GM12878 (cell line): ENCODE results near the gene DDX54. TPM values are rescaled to one million over a fixed set of nuclear protein-coding genes. Genes with fewer than 3 reads are reported as not detected.
A peak's percentile ranks its signal among the peaks of the same experiment; 100 is the strongest.

ENCODE experiments used
- ATAC-seq: fragments of 200-7000 bp; cut with Tn5 transposase; 3 replicates; pipeline ENCODE4 v1.9.1; 2020; ENCODE audit warnings: mild to moderate bottlenecking, moderate library complexity
- BruUV-seq: library from RNA; stranded (reverse); fragments of 400-500 nt; replicated peaks from 2 replicates; lab custom pipeline; 2021; lab: Mats Ljungman, UMichigan
- CTCF ChIA-PET: fragments of 300-600 bp; sonication (Branson Sonifier 250); formaldehyde crosslinking; extraction: SDS; loops from one replicate; lab custom pipeline; 2021; ENCODE audit warnings: inconsistent platforms; lab: Yijun Ruan, JAX
- POLR2A ChIA-PET: fragments of 350-600 bp; formaldehyde crosslinking; extraction: SDS; loops from one replicate; lab custom pipeline; 2021; ENCODE audit warnings: inconsistent platforms; lab: Charles Lee
- RAD21 ChIA-PET: fragments of 300-600 bp; sonication (Branson Sonifier 250); formaldehyde crosslinking; loops from one replicate; lab custom pipeline; 2023; ENCODE audit warnings: antibody characterized with exemption; ENCODE audit not compliant: unreplicated experiment; lab: Charles Lee
- SMC1A ChIA-PET: fragments of 300-600 bp; sonication (Branson Sonifier 250); formaldehyde crosslinking; loops from one replicate; lab custom pipeline; 2023; ENCODE audit not compliant: unreplicated experiment, uncharacterized antibody; lab: Charles Lee
- DNase-seq: peaks from one replicate; pipeline ENCODE4 v3.0.0-alpha.2; 2011; ENCODE audit warnings: low read depth, low spot score
- FAIRE-seq: peaks from 3 replicates; lab custom pipeline; 2011; peaks lifted over from hg19 to GRCh38; lab: Jason Lieb, UNC
- H2AFZ ChIP-seq: 2 replicates; pipeline ENCODE4 v1.6.0; 2011; ENCODE audit warnings: low read depth, low read length, control low read depth; ENCODE audit not compliant: control insufficient read depth
- H3K27ac ChIP-seq: 2 replicates; pipeline ENCODE4 v1.5.1; 2011; ENCODE audit warnings: control low read depth; ENCODE audit not compliant: control insufficient read depth, insufficient read depth
- H3K27me3 ChIP-seq, 2 experiments: replicated peaks in 1 of 2; 2 replicates each; pipeline versions ENCODE4 v1.6.0 to v1.6.1; 2011; ENCODE audit warnings: low read length in 1 of 2; ENCODE audit not compliant: control insufficient read depth in 2 of 2, insufficient read depth in 2 of 2
- H3K36me3 ChIP-seq, 2 experiments: 2 replicates each; pipeline ENCODE4 v1.5.1; 2011; ENCODE audit warnings: low read length in 1 of 2; ENCODE audit not compliant: control insufficient read depth in 2 of 2, insufficient read depth in 2 of 2
- H3K4me1 ChIP-seq: 2 replicates; pipeline ENCODE4 v1.6.1; 2011; ENCODE audit warnings: mild to moderate bottlenecking, low read length, moderate library complexity, mixed read lengths; ENCODE audit not compliant: control insufficient read depth, insufficient read depth
- H3K4me2 ChIP-seq: 2 replicates; pipeline ENCODE4 v1.6.0; 2011; ENCODE audit warnings: control low read depth; ENCODE audit not compliant: control insufficient read depth, insufficient read depth
- H3K4me3 ChIP-seq: fragments of 200-600 bp; sonication (generic); 2 replicates; pipeline ENCODE4 v1.5.1; 2016
- H3K79me2 ChIP-seq: 2 replicates; pipeline ENCODE4 v1.6.0; 2011; ENCODE audit warnings: low read length; ENCODE audit not compliant: control insufficient read depth, insufficient read depth
- H3K9ac ChIP-seq: 2 replicates; pipeline ENCODE4 v1.8.0; 2011; ENCODE audit warnings: low read length, control low read depth, mixed read lengths; ENCODE audit not compliant: control insufficient read depth, insufficient read depth
- H3K9me3 ChIP-seq: replicated peaks from 3 replicates; pipeline ENCODE4 v1.5.1; 2011; ENCODE audit warnings: mild to moderate bottlenecking, low read length; ENCODE audit not compliant: control insufficient read depth, insufficient read depth
- H4K20me1 ChIP-seq: 2 replicates; pipeline ENCODE4 v1.6.0; 2011; ENCODE audit not compliant: control insufficient read depth, insufficient read depth
- ATF7 ChIP-seq: fragments of 450-650 bp; IDR thresholded peaks from 2 replicates; pipeline ENCODE4 v1.6.1; 2016; ENCODE audit warnings: low read depth, mild to moderate bottlenecking
- BHLHE40 ChIP-seq, 2 experiments: fragments of 450-650 bp in 1 of 2; IDR thresholded peaks; 2 replicates each; pipeline ENCODE4 v1.6.1; 2011 to 2017; ENCODE audit warnings: low read depth in 2 of 2, borderline replicate concordance in 1 of 2, improper control_type of control experiment in 1 of 2, low read length in 1 of 2, mild to moderate bottlenecking in 1 of 2
- ETV6 ChIP-seq, 2 experiments: fragments of 450-650 bp in 1 of 2; IDR thresholded peaks in 1 of 2; conservative IDR thresholded peaks in 1 of 2; 2 replicates each; pipeline ENCODE4 v1.6.1; 2014; ENCODE audit warnings: antibody characterized with exemption in 1 of 2, borderline replicate concordance in 1 of 2, low read depth in 1 of 2, mild to moderate bottlenecking in 1 of 2, moderate library complexity in 1 of 2
- MXI1 ChIP-seq: fragments of 150-350 bp; IDR thresholded peaks from 2 replicates; pipeline ENCODE4 v1.6.1; 2011; ENCODE audit warnings: low read depth, mild to moderate bottlenecking, inconsistent platforms, low read length, improper control_type of control experiment
- NBN ChIP-seq: fragments of 450-650 bp; IDR thresholded peaks from 2 replicates; pipeline ENCODE4 v1.6.1; 2016
- RAD21 ChIP-seq: IDR thresholded peaks from 2 replicates; pipeline ENCODE4 v1.6.1; 2011; ENCODE audit warnings: mild to moderate bottlenecking, low read depth, low read length, moderate library complexity; ENCODE audit not compliant: insufficient read depth
- RAD51 ChIP-seq: fragments of 450-650 bp; IDR thresholded peaks from 2 replicates; pipeline ENCODE4 v1.6.1; 2016; ENCODE audit warnings: moderate library complexity, mild to moderate bottlenecking, inconsistent platforms
- SMC3 ChIP-seq: IDR thresholded peaks from 2 replicates; pipeline ENCODE4 v1.6.1; 2011; ENCODE audit warnings: low read length, improper control_type of control experiment, borderline replicate concordance
- SPI1 ChIP-seq: IDR thresholded peaks from 2 replicates; pipeline ENCODE4 v1.6.1; 2011; ENCODE audit warnings: low read depth, mild to moderate bottlenecking, low read length, moderate library complexity, borderline replicate concordance; ENCODE audit not compliant: insufficient read depth
- ZSCAN29 ChIP-seq: fragments of 450-650 bp; IDR thresholded peaks from 2 replicates; pipeline ENCODE4 v1.6.1; 2017; ENCODE audit warnings: mild to moderate bottlenecking, moderate library complexity
- WGBS: methylation state at CpG from one replicate; pipeline ENCODE4 v1.1.6; 2016; ENCODE audit warnings: low lambda C conversion rate; ENCODE audit not compliant: insufficient replicate concordance, insufficient coverage; ENCODE audit errors: missing lambda C conversion rate; 5-methylcytosine and 5-hydroxymethylcytosine counted together
- in situ Hi-C: fragments of 300-500 bp; cut with MboI; formaldehyde crosslinking; loops from 9 replicates; pipeline ENCODE4 v1.14.3; 2018; ENCODE audit warnings: mixed read lengths
- intact Hi-C: fragments of 100-400 bp; cut with micrococcal nuclease; formaldehyde crosslinking; loops from one replicate; pipeline ENCODE4 v1.14.2; 2022; ENCODE audit not compliant: unreplicated experiment
- polyA plus RNA-seq, 11 experiments: library from polyadenylated mRNA; depleted of rRNA in 4 of 11; unstranded in 6 of 11; stranded (reverse) in 5 of 11; fragments of >200 nt; fragmentation: Nextera tagmentation in 4 of 11; fragmentation: Illumina TruSeq in 1 of 11; extraction: Ambion mirVana in 4 of 11; extraction: Trizol in 1 of 11; gene quantifications; 1 replicate in 1 of 11; 2 replicates in 10 of 11; pipeline versions ENCODE4 v1.2.1 to v1.2.3, GENCODE V29; 2011 to 2016; ENCODE audit warnings: inconsistent platforms in 2 of 11, missing spikeins in 2 of 11, low read depth in 1 of 11
- total RNA-seq, 4 experiments: library from RNA; depleted of rRNA in 3 of 4; stranded (reverse); fragments of >200 nt in 3 of 4; fragmentation: Illumina TruSeq in 1 of 4; extraction: Trizol in 1 of 4; gene quantifications; 2 replicates each; pipeline versions ENCODE4 v1.2.1 to v1.2.3, GENCODE V29; 2013 to 2021
- TF ChIP-seq, protein P1 (sequence below): IDR thresholded peaks from 2 replicates; pipeline ENCODE4 v1.6.1; 2012; ENCODE audit warnings: improper control_type of control experiment, low read depth, low read length; ENCODE audit not compliant: insufficient replicate concordance
- TF ChIP-seq, protein P2 (sequence below): fragments of 450-650 bp; IDR thresholded peaks from 2 replicates; pipeline ENCODE4 v1.6.1; 2017; ENCODE audit warnings: mild to moderate bottlenecking, low read depth, inconsistent platforms; ENCODE audit not compliant: poor library complexity, severe bottlenecking
- TF ChIP-seq, protein P3 (sequence below): fragments of 450-650 bp; IDR thresholded peaks from 2 replicates; pipeline ENCODE4 v1.6.1; 2017; ENCODE audit warnings: low read depth, mild to moderate bottlenecking, moderate library complexity

DDX54 gene
- total and polyA plus RNA-seq, 10 of the 15 experiments (the other 5 are each of a cell fraction or from before 2014, with no cell fraction given): 1.9 to 115 (median 56.3) TPM

DNA sequence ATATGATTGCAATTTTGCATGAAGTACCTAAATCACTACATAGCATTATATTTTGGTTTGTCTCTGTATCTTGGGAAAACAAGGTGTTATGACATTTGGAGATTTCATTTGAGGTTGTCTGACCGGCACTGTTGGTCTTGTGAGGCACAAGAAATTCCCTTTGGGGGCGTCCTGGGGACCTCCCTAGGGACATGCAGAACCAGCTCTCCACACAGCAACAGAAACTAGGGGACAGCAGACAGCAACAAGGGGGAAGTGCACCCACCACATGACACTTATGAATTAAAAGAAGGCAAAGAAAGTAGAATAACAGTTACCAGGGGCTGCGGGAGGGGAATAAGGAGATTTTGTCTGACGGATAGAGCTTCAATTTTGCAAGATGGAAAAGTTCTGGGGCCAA lies 14.4 kb downstream of the DDX54 start:
- CTCF ChIA-PET: interaction anchor here (0.9 to 10.5 kb wide), 12 partner anchors 10 to 178 kb away, joined by 3 to 102 read pairs (median 8); partner anchors contain the start of gene RITA1
- Histone ChIP-seq H3K27me3 (no peaks in the 10 kb centered on the region), H3K79me2 (no peaks in the 10 kb centered on the region), H2AFZ (no peak overlapping the region), H3K4me3 (no peak overlapping the region), H3K4me2 (no peak overlapping the region), H3K27ac (no peak overlapping the region), H3K9me3 (no peaks in the 10 kb centered on the region), H3K9ac (no peak overlapping the region), H3K36me3 (peaks cover 30 to 35% of the 10 kb centered on the region in 2 experiments), H4K20me1 (no peaks in the 10 kb centered on the region), H3K4me1 (peaks cover 19% of the 10 kb centered on the region)
- POLR2A ChIA-PET: no interaction called here
- RAD21 ChIA-PET: interaction anchor here (1.0 to 1.7 kb wide), 5 partner anchors 14 to 119 kb away, joined by 3 to 4 read pairs (median 4); no protein-coding TSS in a partner anchor
- SMC1A ChIA-PET: interaction anchor here (0.7 to 6.8 kb wide), 8 partner anchors 9 to 121 kb away, joined by 3 to 66 read pairs (median 4); partner anchors contain the start of genes DDX54 and RITA1
- BruUV-seq: no TSS peak
- 31% methylated on average over 4 of the region's 4 CpGs for WGBS
- intact Hi-C loops: loop anchor here (5.0 kb wide), 2 partner anchors 179 to 269 kb away; no protein-coding TSS in a partner anchor
- in situ Hi-C loops: no loop called here
- FAIRE-seq (no peak), DNase-seq (no peak), ATAC-seq (peak; percentile 5; the same call in 1 of the 3 replicates)
- TF ChIP-seq, protein P1, sequence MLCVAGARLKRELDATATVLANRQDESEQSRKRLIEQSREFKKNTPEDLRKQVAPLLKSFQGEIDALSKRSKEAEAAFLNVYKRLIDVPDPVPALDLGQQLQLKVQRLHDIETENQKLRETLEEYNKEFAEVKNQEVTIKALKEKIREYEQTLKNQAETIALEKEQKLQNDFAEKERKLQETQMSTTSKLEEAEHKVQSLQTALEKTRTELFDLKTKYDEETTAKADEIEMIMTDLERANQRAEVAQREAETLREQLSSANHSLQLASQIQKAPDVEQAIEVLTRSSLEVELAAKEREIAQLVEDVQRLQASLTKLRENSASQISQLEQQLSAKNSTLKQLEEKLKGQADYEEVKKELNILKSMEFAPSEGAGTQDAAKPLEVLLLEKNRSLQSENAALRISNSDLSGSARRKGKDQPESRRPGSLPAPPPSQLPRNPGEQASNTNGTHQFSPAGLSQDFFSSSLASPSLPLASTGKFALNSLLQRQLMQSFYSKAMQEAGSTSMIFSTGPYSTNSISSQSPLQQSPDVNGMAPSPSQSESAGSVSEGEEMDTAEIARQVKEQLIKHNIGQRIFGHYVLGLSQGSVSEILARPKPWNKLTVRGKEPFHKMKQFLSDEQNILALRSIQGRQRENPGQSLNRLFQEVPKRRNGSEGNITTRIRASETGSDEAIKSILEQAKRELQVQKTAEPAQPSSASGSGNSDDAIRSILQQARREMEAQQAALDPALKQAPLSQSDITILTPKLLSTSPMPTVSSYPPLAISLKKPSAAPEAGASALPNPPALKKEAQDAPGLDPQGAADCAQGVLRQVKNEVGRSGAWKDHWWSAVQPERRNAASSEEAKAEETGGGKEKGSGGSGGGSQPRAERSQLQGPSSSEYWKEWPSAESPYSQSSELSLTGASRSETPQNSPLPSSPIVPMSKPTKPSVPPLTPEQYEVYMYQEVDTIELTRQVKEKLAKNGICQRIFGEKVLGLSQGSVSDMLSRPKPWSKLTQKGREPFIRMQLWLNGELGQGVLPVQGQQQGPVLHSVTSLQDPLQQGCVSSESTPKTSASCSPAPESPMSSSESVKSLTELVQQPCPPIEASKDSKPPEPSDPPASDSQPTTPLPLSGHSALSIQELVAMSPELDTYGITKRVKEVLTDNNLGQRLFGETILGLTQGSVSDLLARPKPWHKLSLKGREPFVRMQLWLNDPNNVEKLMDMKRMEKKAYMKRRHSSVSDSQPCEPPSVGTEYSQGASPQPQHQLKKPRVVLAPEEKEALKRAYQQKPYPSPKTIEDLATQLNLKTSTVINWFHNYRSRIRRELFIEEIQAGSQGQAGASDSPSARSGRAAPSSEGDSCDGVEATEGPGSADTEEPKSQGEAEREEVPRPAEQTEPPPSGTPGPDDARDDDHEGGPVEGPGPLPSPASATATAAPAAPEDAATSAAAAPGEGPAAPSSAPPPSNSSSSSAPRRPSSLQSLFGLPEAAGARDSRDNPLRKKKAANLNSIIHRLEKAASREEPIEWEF: peak; percentile 63
- 0 out of 2 replicates have a peak, but pooled peaks have one; percentile 29 for TF ChIP-seq NBN
- TF ChIP-seq, protein P2, sequence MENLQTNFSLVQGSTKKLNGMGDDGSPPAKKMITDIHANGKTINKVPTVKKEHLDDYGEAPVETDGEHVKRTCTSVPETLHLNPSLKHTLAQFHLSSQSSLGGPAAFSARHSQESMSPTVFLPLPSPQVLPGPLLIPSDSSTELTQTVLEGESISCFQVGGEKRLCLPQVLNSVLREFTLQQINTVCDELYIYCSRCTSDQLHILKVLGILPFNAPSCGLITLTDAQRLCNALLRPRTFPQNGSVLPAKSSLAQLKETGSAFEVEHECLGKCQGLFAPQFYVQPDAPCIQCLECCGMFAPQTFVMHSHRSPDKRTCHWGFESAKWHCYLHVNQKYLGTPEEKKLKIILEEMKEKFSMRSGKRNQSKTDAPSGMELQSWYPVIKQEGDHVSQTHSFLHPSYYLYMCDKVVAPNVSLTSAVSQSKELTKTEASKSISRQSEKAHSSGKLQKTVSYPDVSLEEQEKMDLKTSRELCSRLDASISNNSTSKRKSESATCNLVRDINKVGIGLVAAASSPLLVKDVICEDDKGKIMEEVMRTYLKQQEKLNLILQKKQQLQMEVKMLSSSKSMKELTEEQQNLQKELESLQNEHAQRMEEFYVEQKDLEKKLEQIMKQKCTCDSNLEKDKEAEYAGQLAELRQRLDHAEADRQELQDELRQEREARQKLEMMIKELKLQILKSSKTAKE: peak; percentile 68
- no peak for TF ChIP-seq ETV6 (conservative IDR thresholded peaks at IDR 0.05 in 1 of 2, IDR thresholded peaks at IDR 0.05 in 1 of 2; ENCODE audit: borderline replicate concordance in 1 of 2, low read depth in 1 of 2)
- no peak for TF ChIP-seq RAD21
- TF ChIP-seq MXI1: no peak; the same call in 1 of the 2 replicates
- TF ChIP-seq SPI1: peak; percentile 53; the same call in 1 of the 2 replicates
- 0 out of 2 replicates have a peak, but pooled peaks have one; percentile 32 for TF ChIP-seq RAD51
- TF ChIP-seq, protein P3, sequence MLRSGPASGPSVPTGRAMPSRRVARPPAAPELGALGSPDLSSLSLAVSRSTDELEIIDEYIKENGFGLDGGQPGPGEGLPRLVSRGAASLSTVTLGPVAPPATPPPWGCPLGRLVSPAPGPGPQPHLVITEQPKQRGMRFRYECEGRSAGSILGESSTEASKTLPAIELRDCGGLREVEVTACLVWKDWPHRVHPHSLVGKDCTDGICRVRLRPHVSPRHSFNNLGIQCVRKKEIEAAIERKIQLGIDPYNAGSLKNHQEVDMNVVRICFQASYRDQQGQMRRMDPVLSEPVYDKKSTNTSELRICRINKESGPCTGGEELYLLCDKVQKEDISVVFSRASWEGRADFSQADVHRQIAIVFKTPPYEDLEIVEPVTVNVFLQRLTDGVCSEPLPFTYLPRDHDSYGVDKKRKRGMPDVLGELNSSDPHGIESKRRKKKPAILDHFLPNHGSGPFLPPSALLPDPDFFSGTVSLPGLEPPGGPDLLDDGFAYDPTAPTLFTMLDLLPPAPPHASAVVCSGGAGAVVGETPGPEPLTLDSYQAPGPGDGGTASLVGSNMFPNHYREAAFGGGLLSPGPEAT: peak; percentile 55; the same call in 1 of the 2 replicates
- peak in 1 of 2 experiments; percentile 47; a peak in 1 of 4 replicates for TF ChIP-seq BHLHE40 (IDR thresholded peaks at IDR 0.05; ENCODE audit: borderline replicate concordance in 1 of 2, low read depth in 2 of 2, low read length in 1 of 2)
- peak; percentile 10; the same call in 1 of the 2 replicates for TF ChIP-seq ATF7
- TF ChIP-seq SMC3: no peak
- no peak for TF ChIP-seq ZSCAN29
